Vagina (tissue), 2 donors: ENCODE data around the gene MOBP.

Experiments used
- POLR2A ChIP-seq, 2 donors: fragments of 450-650 bp; IDR thresholded peaks; one replicate each; pipeline ENCODE4 v1.6.1; 2017; ENCODE audit warnings: antibody characterized with exemption in 2 of 2, mild to moderate bottlenecking in 2 of 2, moderate library complexity in 2 of 2
- POLR2AphosphoS5 ChIP-seq, 2 donors: sonication (generic); formaldehyde crosslinking; IDR thresholded peaks; one replicate each; pipeline ENCODE4 v1.9.0; 2017; ENCODE audit warnings: antibody characterized with exemption in 2 of 2, mild to moderate bottlenecking in 2 of 2, low read depth in 1 of 2; ENCODE audit not compliant: insufficient read depth in 1 of 2
- TF ChIP-seq, protein P1 (sequence below), 3 experiments: fragments of 450-650 bp in 2 of 3; fragments of 200-600 bp in 1 of 3; sonication (generic) in 1 of 3; IDR thresholded peaks; one replicate each; pipeline ENCODE4 v1.5.1; 2017 to 2019; ENCODE audit warnings: antibody characterized with exemption in 3 of 3, mild to moderate bottlenecking in 2 of 3, moderate library complexity in 2 of 3

DNA sequence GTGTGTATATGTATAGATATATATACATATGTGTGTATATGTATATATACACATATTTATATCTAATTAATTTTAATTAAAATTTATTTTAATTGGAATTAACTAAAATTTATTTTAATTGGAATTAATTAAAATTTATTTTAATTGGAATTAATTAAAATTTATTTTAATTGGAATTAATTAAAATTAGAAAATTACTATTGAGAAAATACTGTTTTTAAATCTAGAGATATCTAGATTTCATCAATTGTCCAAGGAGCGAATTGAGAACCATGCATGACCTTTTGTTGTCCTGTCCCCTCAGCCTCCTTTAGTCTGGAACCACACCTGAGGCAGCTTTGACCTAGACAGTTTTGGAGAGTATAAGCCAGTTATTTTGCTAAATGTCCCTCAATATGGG, 1.8 kb downstream of the MOBP start:
- TF ChIP-seq, protein P1, sequence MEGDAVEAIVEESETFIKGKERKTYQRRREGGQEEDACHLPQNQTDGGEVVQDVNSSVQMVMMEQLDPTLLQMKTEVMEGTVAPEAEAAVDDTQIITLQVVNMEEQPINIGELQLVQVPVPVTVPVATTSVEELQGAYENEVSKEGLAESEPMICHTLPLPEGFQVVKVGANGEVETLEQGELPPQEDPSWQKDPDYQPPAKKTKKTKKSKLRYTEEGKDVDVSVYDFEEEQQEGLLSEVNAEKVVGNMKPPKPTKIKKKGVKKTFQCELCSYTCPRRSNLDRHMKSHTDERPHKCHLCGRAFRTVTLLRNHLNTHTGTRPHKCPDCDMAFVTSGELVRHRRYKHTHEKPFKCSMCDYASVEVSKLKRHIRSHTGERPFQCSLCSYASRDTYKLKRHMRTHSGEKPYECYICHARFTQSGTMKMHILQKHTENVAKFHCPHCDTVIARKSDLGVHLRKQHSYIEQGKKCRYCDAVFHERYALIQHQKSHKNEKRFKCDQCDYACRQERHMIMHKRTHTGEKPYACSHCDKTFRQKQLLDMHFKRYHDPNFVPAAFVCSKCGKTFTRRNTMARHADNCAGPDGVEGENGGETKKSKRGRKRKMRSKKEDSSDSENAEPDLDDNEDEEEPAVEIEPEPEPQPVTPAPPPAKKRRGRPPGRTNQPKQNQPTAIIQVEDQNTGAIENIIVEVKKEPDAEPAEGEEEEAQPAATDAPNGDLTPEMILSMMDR (IDR thresholded peaks at IDR 0.05): no peak
- TF ChIP-seq POLR2A (IDR thresholded peaks at IDR 0.05): no peak
- TF ChIP-seq POLR2AphosphoS5 (IDR thresholded peaks at IDR 0.05; ENCODE audit: insufficient read depth in 1 of 2, low read depth in 1 of 2): no peak
